Measurements from ENCODE around the gene WNT8B.

The WNT8B gene

GRCh38 chr10:100438674-100439315, 24.0 kb upstream of the WNT8B start:
- TF ChIP-seq ZC3H10 (CRISPR knock-in tag; IDR thresholded peaks at IDR 0.05) (no peak), TSHZ2 (CRISPR knock-in tag; IDR thresholded peaks at IDR 0.05) (no peak), BACH2 (CRISPR knock-in tag; IDR thresholded peaks at IDR 0.05; ENCODE audit: borderline replicate concordance) (no peak), CSDC2 (CRISPR knock-in tag; IDR thresholded peaks at IDR 0.05) (no peak), SNAI2 (CRISPR knock-in tag; IDR thresholded peaks at IDR 0.05) (no peak), ZNF8 (CRISPR knock-in tag; IDR thresholded peaks at IDR 0.05) (no peak), ISL1 (CRISPR knock-in tag; IDR thresholded peaks at IDR 0.05) (no peak), PPARA (CRISPR knock-in tag; IDR thresholded peaks at IDR 0.05; ENCODE audit: borderline replicate concordance) (no peak), ZFP3 (CRISPR knock-in tag; IDR thresholded peaks at IDR 0.05) (no peak), ZNF565 (CRISPR knock-in tag; conservative IDR thresholded peaks at IDR 0.05; ENCODE audit: low read depth) (no peak), ARNTL (CRISPR knock-in tag; IDR thresholded peaks at IDR 0.05; ENCODE audit: borderline replicate concordance, low read depth) (no peak), TCF4 (CRISPR knock-in tag; IDR thresholded peaks at IDR 0.05; ENCODE audit: borderline replicate concordance) (no peak), RARB (CRISPR knock-in tag; IDR thresholded peaks at IDR 0.05) (no peak), PATZ1 (CRISPR knock-in tag; IDR thresholded peaks at IDR 0.05; ENCODE audit: borderline replicate concordance) (no peak), ZFP30 (CRISPR knock-in tag; IDR thresholded peaks at IDR 0.05) (no peak), CSRNP3 (CRISPR knock-in tag; IDR thresholded peaks at IDR 0.05) (no peak), CREB5 (CRISPR knock-in tag; IDR thresholded peaks at IDR 0.05; ENCODE audit: low read depth) (no peak), ESRRG (CRISPR knock-in tag; IDR thresholded peaks at IDR 0.05) (no peak)
- TF ChIP-seq, protein P1, sequence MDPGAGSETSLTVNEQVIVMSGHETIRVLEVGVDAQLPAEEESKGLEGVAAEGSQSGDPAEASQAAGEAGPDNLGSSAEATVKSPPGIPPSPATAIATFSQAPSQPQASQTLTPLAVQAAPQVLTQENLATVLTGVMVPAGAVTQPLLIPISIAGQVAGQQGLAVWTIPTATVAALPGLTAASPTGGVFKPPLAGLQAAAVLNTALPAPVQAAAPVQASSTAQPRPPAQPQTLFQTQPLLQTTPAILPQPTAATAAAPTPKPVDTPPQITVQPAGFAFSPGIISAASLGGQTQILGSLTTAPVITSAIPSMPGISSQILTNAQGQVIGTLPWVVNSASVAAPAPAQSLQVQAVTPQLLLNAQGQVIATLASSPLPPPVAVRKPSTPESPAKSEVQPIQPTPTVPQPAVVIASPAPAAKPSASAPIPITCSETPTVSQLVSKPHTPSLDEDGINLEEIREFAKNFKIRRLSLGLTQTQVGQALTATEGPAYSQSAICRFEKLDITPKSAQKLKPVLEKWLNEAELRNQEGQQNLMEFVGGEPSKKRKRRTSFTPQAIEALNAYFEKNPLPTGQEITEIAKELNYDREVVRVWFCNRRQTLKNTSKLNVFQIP (CRISPR knock-in tag; IDR thresholded peaks at IDR 0.05; ENCODE audit: borderline replicate concordance, low read depth): no peak
- ATAC-seq: no peak

DNA sequence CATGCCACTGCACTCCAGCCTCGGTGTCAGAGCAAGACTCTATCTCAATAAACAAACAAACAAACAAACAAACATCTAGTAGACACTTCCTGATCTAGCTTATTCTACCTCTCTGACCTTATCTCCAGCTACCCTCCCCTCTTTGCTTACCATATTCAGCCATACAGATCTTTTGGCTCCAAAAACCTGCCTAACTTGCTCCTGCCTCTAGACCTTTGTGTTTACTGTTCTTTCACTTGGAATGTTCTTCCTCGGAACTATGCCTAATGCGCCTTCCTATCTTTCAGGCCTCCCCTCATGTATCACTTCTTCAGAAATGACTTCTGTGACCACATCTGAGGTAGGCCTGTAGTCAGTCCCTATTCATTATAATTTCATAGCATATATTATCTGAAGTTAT, 20.3 kb upstream of the WNT8B start:
- ATAC-seq: no peak
- TF ChIP-seq BACH2 (CRISPR knock-in tag; IDR thresholded peaks at IDR 0.05; ENCODE audit: borderline replicate concordance) (no peak), TCF4 (CRISPR knock-in tag; IDR thresholded peaks at IDR 0.05; ENCODE audit: borderline replicate concordance) (no peak), ZC3H10 (CRISPR knock-in tag; IDR thresholded peaks at IDR 0.05) (no peak), ZFP30 (CRISPR knock-in tag; IDR thresholded peaks at IDR 0.05) (no peak), ZNF70 (CRISPR knock-in tag; IDR thresholded peaks at IDR 0.05) (no peak), OSR1 (CRISPR knock-in tag; IDR thresholded peaks at IDR 0.05) (no peak), PATZ1 (CRISPR knock-in tag; IDR thresholded peaks at IDR 0.05; ENCODE audit: borderline replicate concordance) (no peak), SNAI2 (CRISPR knock-in tag; IDR thresholded peaks at IDR 0.05) (no peak)
